H1 (cell line): ENCODE measurements around the gene HOXD1. TPM values are rescaled to one million over a fixed set of nuclear protein-coding genes. Genes with fewer than 3 reads are reported as not detected.
A peak's percentile ranks its signal among the peaks of the same experiment; 100 is the strongest.

Experiments
- EZH2 ChIP-seq: fragments of 200-600 bp; sonication (generic); IDR thresholded peaks from 2 replicates; pipeline ENCODE4 v1.7.1; 2012; ENCODE audit warnings: low read depth, mild to moderate bottlenecking, moderate library complexity, low read length, inconsistent platforms; ENCODE audit not compliant: severe bottlenecking
- FOSL1 ChIP-seq: IDR thresholded peaks from 2 replicates; pipeline ENCODE4 v1.6.1; 2011; ENCODE audit warnings: mild to moderate bottlenecking, low read depth, low read length, moderate library complexity; ENCODE audit not compliant: insufficient read depth
- GABPA ChIP-seq: IDR thresholded peaks from 2 replicates; pipeline ENCODE4 v1.6.1; 2011; ENCODE audit warnings: mild to moderate bottlenecking, low read length, moderate library complexity, borderline replicate concordance; ENCODE audit not compliant: insufficient read depth
- GTF2F1 ChIP-seq: IDR thresholded peaks from 2 replicates; pipeline ENCODE4 v1.6.1; 2012; ENCODE audit warnings: low read depth, low read length, improper control_type of control experiment, borderline replicate concordance
- HDAC6 ChIP-seq: IDR thresholded peaks from one replicate; pipeline ENCODE4 v1.7.1; 2012; ENCODE audit warnings: low read depth, mild to moderate bottlenecking, inconsistent platforms, low read length, moderate library complexity
- KDM1A ChIP-seq: fragments of 200-600, 300-600 bp; sonication (generic); IDR thresholded peaks from 2 replicates; pipeline ENCODE4 v1.7.1; 2016; ENCODE audit warnings: mild to moderate bottlenecking, low read length, borderline replicate concordance
- KDM4A ChIP-seq: IDR thresholded peaks from one replicate; pipeline ENCODE4 v1.7.1; 2012; ENCODE audit warnings: low read depth, mild to moderate bottlenecking, moderate library complexity, low read length, inconsistent platforms; ENCODE audit not compliant: severe bottlenecking
- MAFK ChIP-seq: IDR thresholded peaks from 2 replicates; pipeline ENCODE4 v1.6.1; 2012; ENCODE audit warnings: low read depth, mild to moderate bottlenecking, improper control_type of control experiment, low read length
- NANOG ChIP-seq: IDR thresholded peaks from 2 replicates; pipeline ENCODE4 v1.6.1; 2011; ENCODE audit warnings: low read length, low read depth, mild to moderate bottlenecking, inconsistent platforms; ENCODE audit not compliant: insufficient read depth, poor library complexity, severe bottlenecking
- RBBP5 ChIP-seq: IDR thresholded peaks from 2 replicates; pipeline ENCODE4 v1.7.1; 2012; ENCODE audit warnings: low read depth, mild to moderate bottlenecking, inconsistent platforms, low read length, moderate library complexity, borderline replicate concordance
- RFX5 ChIP-seq: IDR thresholded peaks from 2 replicates; pipeline ENCODE4 v1.6.1; 2011; ENCODE audit warnings: low read depth, low read length, improper control_type of control experiment, borderline replicate concordance
- RNF2 ChIP-seq: fragments of 200-900, 300-1000 bp; sonication (generic); IDR thresholded peaks from 2 replicates; pipeline ENCODE4 v1.7.1; 2016; ENCODE audit warnings: borderline replicate concordance, low read depth, mild to moderate bottlenecking, antibody characterized with exemption, low read length; ENCODE audit not compliant: poor library complexity, severe bottlenecking; ENCODE audit errors: missing control alignments
- SAP30 ChIP-seq: fragments of 300-600 bp; sonication (generic); IDR thresholded peaks from 2 replicates; pipeline ENCODE4 v1.7.1; 2012; ENCODE audit warnings: low read length, moderate library complexity, mild to moderate bottlenecking, inconsistent platforms; ENCODE audit not compliant: insufficient read depth, insufficient replicate concordance
- SIN3A ChIP-seq, 2 experiments: IDR thresholded peaks in 1 of 2; conservative IDR thresholded peaks in 1 of 2; 2 replicates each; pipeline ENCODE4 v1.6.1; 2011 to 2012; ENCODE audit warnings: low read length in 2 of 2, improper control_type of control experiment in 1 of 2, low read depth in 1 of 2, mild to moderate bottlenecking in 1 of 2
- TEAD4 ChIP-seq: IDR thresholded peaks from 2 replicates; pipeline ENCODE4 v1.6.1; 2012; ENCODE audit warnings: low read depth, low read length, inconsistent platforms, mixed read lengths
- polyA plus RNA-seq, 7 experiments: library from polyadenylated mRNA; depleted of rRNA in 3 of 7; stranded (reverse) in 5 of 7; unstranded in 2 of 7; fragments of >200 nt in 5 of 7; fragments of 200-250 nt in 2 of 7; gene quantifications; 1 replicate in 5 of 7; 2 replicates in 1 of 7; 4 replicates in 1 of 7; pipeline versions ENCODE4 v1.2.1 to v1.2.3, GENCODE V29; 2011 to 2013; ENCODE audit warnings: missing spikeins in 2 of 7, mixed read lengths in 2 of 7
- total RNA-seq: library from RNA; stranded (reverse); fragmentation: NEBNext Ultra II Directional; extraction: Animal tissue kit (Norgen Biotek cat#: 25700); gene quantifications from 2 replicates; pipeline ENCODE4 v1.2.1, GENCODE V29; 2021
- TF ChIP-seq, protein P1 (sequence below): IDR thresholded peaks from 2 replicates; pipeline ENCODE4 v1.6.1; 2011; ENCODE audit warnings: low read depth, mild to moderate bottlenecking, low read length; ENCODE audit not compliant: insufficient read depth
- TF ChIP-seq, protein P2 (sequence below): IDR thresholded peaks from 2 replicates; pipeline ENCODE4 v1.6.1; 2011; ENCODE audit warnings: low read length, improper control_type of control experiment
- TF ChIP-seq, protein P3 (sequence below): IDR thresholded peaks from 2 replicates; pipeline ENCODE4 v1.6.1; 2012; ENCODE audit warnings: low read length, inconsistent platforms

The HOXD1 gene
- total and polyA plus RNA-seq, 2 of the 8 experiments (the other 6 are each of a cell fraction or from before 2014, with no cell fraction given), result 0.03 TPM; not detected in 1

DNA sequence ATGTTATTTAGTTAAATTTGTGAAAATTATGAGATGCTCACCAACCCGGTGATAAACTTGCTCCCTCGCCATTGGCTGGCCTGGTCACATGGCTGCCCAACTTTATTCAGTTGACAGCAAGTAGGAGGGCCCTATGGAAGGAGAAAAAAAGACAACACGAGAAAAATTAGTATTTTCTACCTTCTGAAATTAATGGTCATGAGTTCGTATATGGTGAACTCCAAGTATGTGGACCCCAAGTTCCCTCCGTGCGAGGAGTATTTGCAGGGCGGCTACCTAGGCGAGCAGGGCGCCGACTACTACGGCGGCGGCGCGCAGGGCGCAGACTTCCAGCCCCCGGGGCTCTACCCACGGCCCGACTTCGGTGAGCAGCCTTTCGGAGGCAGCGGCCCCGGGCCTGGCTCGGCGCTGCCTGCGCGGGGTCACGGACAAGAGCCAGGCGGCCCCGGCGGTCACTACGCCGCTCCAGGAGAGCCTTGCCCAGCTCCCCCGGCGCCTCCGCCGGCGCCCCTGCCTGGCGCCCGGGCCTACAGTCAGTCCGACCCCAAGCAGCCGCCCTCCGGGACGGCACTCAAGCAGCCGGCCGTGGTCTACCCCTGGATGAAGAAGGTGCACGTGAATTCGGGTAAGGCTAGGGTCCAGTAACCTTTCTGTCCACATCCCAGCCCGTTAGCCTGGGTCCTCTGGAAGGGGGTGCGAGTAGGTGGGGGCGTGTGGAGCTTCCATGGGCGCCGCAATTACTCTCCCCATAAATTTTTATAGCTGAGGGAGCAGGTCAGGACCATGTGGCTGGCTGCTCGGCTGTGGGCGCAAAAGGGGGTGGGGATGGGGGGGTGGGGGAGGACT, 36.8 kb upstream of the HOXD1 start, which contains the start of gene HOXD4 (continued):
- TF ChIP-seq RNF2 (peak; percentile 74), RFX5 (no peak), EZH2 (peak; percentile 90), SAP30 (no peak), KDM1A (no peak), RBBP5 (no peak), NANOG (no peak), GTF2F1 (no peak), TEAD4 (no peak), GABPA (no peak), KDM4A (no peak), MAFK (no peak), SIN3A (conservative IDR thresholded peaks at IDR 0.05 in 1 of 2, IDR thresholded peaks at IDR 0.05 in 1 of 2; ENCODE audit: low read depth in 1 of 2, low read length in 2 of 2) (no peak), HDAC6 (no peak), FOSL1 (no peak)
- TF ChIP-seq, protein P1, sequence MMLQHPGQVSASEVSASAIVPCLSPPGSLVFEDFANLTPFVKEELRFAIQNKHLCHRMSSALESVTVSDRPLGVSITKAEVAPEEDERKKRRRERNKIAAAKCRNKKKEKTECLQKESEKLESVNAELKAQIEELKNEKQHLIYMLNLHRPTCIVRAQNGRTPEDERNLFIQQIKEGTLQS, result no peak
- TF ChIP-seq, protein P2, sequence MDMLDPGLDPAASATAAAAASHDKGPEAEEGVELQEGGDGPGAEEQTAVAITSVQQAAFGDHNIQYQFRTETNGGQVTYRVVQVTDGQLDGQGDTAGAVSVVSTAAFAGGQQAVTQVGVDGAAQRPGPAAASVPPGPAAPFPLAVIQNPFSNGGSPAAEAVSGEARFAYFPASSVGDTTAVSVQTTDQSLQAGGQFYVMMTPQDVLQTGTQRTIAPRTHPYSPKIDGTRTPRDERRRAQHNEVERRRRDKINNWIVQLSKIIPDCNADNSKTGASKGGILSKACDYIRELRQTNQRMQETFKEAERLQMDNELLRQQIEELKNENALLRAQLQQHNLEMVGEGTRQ, result peak; percentile 74
- TF ChIP-seq, protein P3, sequence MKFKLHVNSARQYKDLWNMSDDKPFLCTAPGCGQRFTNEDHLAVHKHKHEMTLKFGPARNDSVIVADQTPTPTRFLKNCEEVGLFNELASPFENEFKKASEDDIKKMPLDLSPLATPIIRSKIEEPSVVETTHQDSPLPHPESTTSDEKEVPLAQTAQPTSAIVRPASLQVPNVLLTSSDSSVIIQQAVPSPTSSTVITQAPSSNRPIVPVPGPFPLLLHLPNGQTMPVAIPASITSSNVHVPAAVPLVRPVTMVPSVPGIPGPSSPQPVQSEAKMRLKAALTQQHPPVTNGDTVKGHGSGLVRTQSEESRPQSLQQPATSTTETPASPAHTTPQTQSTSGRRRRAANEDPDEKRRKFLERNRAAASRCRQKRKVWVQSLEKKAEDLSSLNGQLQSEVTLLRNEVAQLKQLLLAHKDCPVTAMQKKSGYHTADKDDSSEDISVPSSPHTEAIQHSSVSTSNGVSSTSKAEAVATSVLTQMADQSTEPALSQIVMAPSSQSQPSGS, result no peak
